ENCODE results near the gene CSN3. TPM values are rescaled to one million over a fixed set of nuclear protein-coding genes. Genes with fewer than 3 reads are reported as not detected.

Gene CSN3
- total RNA-seq, 1 experiment from 2014 or later = not detected

GRCh38 chr4:70269674-70270073 is 27.3 kb downstream of the CSN3 start:
- in situ Hi-C loops (cut with HindIII; ENCODE audit: low pct_unique_long_range_greater_than_20kb, low sequenced_read_pairs) = no loop called here
- peak; percentile 48 for DNase-seq (ENCODE audit: low read depth, low spot score)

DNA sequence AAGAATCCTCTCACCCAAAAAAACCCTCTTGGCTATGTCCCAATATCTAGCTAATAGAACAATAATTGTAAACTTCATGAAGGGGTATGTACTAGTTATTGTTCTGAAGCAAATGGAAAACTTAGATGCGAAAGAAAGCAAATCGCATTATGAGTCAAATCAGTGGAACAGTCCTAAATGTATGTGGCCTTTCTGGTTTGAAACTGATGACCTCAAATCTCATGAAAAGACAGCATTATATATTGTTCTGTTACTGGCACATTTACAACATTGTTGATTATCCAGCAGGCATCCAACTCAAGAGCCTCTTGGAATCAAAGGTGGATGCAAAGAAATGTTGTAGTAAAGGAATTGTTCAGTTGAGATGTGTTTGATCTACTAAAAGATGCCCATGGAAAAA is 34.7 kb downstream of the CSN3 start:
- peak; percentile 96 for DNase-seq (ENCODE audit: low read depth, low spot score)
- in situ Hi-C loops (cut with HindIII; ENCODE audit: low pct_unique_long_range_greater_than_20kb, low sequenced_read_pairs) = no loop called here

- in situ Hi-C loops (cut with HindIII; ENCODE audit: low pct_unique_long_range_greater_than_20kb, low sequenced_read_pairs) = no loop called here
- DNase-seq (ENCODE audit: low read depth, low spot score) = no peak
Measured at GRCh38 chr4:70280567-70280966, 38.2 kb downstream of the CSN3 start.

- peak; percentile 3 for DNase-seq (ENCODE audit: low read depth, low spot score)
- in situ Hi-C loops (cut with HindIII; ENCODE audit: low pct_unique_long_range_greater_than_20kb, low sequenced_read_pairs) = no loop called here
Measured at GRCh38 chr4:70288651-70289050, 46.3 kb downstream of the CSN3 start.

GRCh38 chr4:70291341-70291740 is 48.9 kb downstream of the CSN3 start:
- no peak for DNase-seq (ENCODE audit: low read depth, low spot score)
- in situ Hi-C loops (cut with HindIII; ENCODE audit: low pct_unique_long_range_greater_than_20kb, low sequenced_read_pairs) = no loop called here

DNA sequence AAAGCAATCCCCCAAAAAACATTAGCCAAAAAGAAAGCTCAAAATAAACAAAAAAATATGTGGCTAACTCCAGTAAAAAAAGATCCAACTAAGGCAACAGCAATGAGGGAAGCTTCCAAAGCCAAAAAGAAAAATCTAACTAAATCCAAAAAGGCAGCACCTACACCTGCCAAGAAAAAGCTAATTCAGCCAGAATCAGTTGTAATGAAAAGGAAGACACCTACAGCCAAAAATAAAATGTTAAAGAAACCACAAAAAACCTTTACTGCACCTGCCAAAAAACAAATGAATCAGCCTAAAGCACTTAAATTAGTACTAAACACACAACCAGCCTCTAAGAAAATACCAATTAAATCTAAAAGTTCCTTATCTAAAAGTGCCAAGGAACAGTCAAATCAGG is 55.2 kb downstream of the CSN3 start:
- in situ Hi-C loops (cut with HindIII; ENCODE audit: low pct_unique_long_range_greater_than_20kb, low sequenced_read_pairs) = no loop called here
- no peak for DNase-seq (ENCODE audit: low read depth, low spot score)

- in situ Hi-C loops (cut with HindIII; ENCODE audit: low pct_unique_long_range_greater_than_20kb, low sequenced_read_pairs) = no loop called here
- DNase-seq (ENCODE audit: low read depth, low spot score) = no peak
Measured at GRCh38 chr4:70298051-70298450, 55.7 kb downstream of the CSN3 start.

DNA sequence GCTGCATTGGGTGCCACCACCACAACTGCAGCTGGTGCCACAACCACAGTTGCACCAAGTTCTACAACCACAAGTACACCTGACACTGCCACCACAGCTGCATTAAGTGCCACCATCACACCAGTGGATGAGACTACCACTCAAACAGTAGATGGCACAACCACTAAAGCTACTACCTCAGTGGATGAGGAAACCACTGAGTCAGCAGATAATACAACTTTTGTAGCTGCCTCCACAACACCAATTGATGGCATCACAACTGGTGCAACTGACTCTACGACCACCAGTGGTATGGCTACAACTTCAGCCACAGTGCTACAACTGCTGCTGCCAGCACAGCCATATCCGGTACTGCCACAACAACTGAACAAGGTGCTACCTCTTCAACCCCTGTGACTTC is 57.2 kb downstream of the CSN3 start:
- in situ Hi-C loops (cut with HindIII; ENCODE audit: low pct_unique_long_range_greater_than_20kb, low sequenced_read_pairs) = no loop called here
- DNase-seq (ENCODE audit: low read depth, low spot score) = no peak

DNA sequence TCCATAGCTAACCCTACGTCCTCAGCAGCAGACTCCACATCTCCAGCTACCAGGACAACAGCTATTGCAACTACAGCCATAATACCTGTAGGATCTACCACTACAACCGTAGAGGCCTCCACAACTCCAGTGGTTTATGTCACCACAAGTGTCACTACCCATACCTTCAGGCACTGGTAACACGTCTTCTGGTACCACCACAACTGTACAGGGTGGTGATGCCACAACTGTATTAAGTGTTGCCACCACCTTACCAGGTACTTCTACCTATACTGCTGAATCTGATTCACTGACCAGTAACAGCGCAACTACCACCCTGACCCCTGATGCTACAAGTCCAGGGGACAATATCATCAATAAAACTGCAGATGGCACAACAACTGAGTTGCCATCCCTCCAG is 57.8 kb downstream of the CSN3 start:
- in situ Hi-C loops (cut with HindIII; ENCODE audit: low pct_unique_long_range_greater_than_20kb, low sequenced_read_pairs) = no loop called here
- no peak for DNase-seq (ENCODE audit: low read depth, low spot score)

Other genes with a start within 250 kb of the CSN3 start
- gene STATH, start 246.6 kb upstream of the CSN3 start, total RNA-seq (2014; rRNA removed; shearing (Covaris generic)) = 1.1 and 1.6 TPM in 2 replicates
- gene HTN3, start 214.1 kb upstream of the CSN3 start, total RNA-seq (2014; rRNA removed; shearing (Covaris generic)) = 42.2 and 49.0 TPM in 2 replicates
- 108 and 127 TPM in 2 replicates for gene HTN1, start 192.2 kb upstream of the CSN3 start, total RNA-seq (2014; rRNA removed; shearing (Covaris generic))
- gene PRR27, start 88.4 kb upstream of the CSN3 start, total RNA-seq (2014; rRNA removed; shearing (Covaris generic)) = not detected in 2 replicates
- not detected in 2 replicates for gene ODAM, start 46.9 kb upstream of the CSN3 start, total RNA-seq (2014; rRNA removed; shearing (Covaris generic))
- not detected in 2 replicates for gene FDCSP, start 16.5 kb upstream of the CSN3 start, total RNA-seq (2014; rRNA removed; shearing (Covaris generic))
- gene CABS1, start 92.4 kb downstream of the CSN3 start, total RNA-seq (2014; rRNA removed; shearing (Covaris generic)) = not detected in 2 replicates
- gene SMR3A, start 118.2 kb downstream of the CSN3 start, total RNA-seq (2014; rRNA removed; shearing (Covaris generic)) = not detected in 2 replicates
- not detected in 2 replicates for gene SMR3B, start 140.5 kb downstream of the CSN3 start, total RNA-seq (2014; rRNA removed; shearing (Covaris generic))
- not detected in 2 replicates for gene OPRPN, start 155.3 kb downstream of the CSN3 start, total RNA-seq (2014; rRNA removed; shearing (Covaris generic))
- 0.69 TPM in 2 replicates for gene MUC7, start 229.6 kb downstream of the CSN3 start, total RNA-seq (2014; rRNA removed; shearing (Covaris generic))

Data from SK-MEL-5 (cell line).